Liver (tissue), 3 donors: ENCODE results near the gene PLPPR5.

Source experiments
- FOXA1 ChIP-seq: IDR thresholded peaks from 2 replicates; pipeline ENCODE4 v1.6.1; 2016; ENCODE audit warnings: antibody characterized with exemption
- GABPA ChIP-seq, 2 donors: IDR thresholded peaks in 1 of 2; conservative IDR thresholded peaks in 1 of 2; 2 replicates each; pipeline ENCODE4 v1.6.1; 2016; ENCODE audit warnings: antibody characterized with exemption in 2 of 2, mild to moderate bottlenecking in 1 of 2, moderate library complexity in 1 of 2
- HNF4A ChIP-seq, 2 donors: conservative IDR thresholded peaks; 2 replicates each; pipeline ENCODE4 v1.6.1; 2016; ENCODE audit warnings: antibody characterized with exemption in 2 of 2, mild to moderate bottlenecking in 2 of 2
- JUND ChIP-seq, 2 donors: IDR thresholded peaks; 2 replicates each; pipeline ENCODE4 v1.6.1; 2016; ENCODE audit warnings: antibody characterized with exemption in 2 of 2
- NR2F2 ChIP-seq: IDR thresholded peaks from 2 replicates; pipeline ENCODE4 v1.6.1; 2016; ENCODE audit warnings: antibody characterized with exemption
- RAD21 ChIP-seq, 2 donors: IDR thresholded peaks; 2 replicates each; pipeline ENCODE4 v1.6.1; 2016; ENCODE audit warnings: antibody characterized with exemption in 2 of 2, mild to moderate bottlenecking in 2 of 2
- SP1 ChIP-seq: IDR thresholded peaks from 2 replicates; pipeline ENCODE4 v1.6.1; 2018; ENCODE audit warnings: antibody characterized with exemption, mild to moderate bottlenecking
- TAF1 ChIP-seq: conservative IDR thresholded peaks from 2 replicates; pipeline ENCODE4 v1.6.1; 2016; ENCODE audit warnings: antibody characterized with exemption, mild to moderate bottlenecking
- YY1 ChIP-seq: IDR thresholded peaks from 2 replicates; pipeline ENCODE4 v1.6.1; 2016; ENCODE audit warnings: antibody characterized with exemption, mild to moderate bottlenecking
- TF ChIP-seq, protein P1 (sequence below): fragments of 150-350 bp; IDR thresholded peaks from 2 replicates; pipeline ENCODE4 v1.5.1; 2017; ENCODE audit warnings: improper control_type of control experiment, low read depth, low read length; ENCODE audit not compliant: missing input control
- TF ChIP-seq, protein P2 (sequence below): IDR thresholded peaks from 2 replicates; pipeline ENCODE4 v1.6.1; 2016; ENCODE audit warnings: antibody characterized with exemption
- TF ChIP-seq, protein P3 (sequence below): IDR thresholded peaks from 2 replicates; pipeline ENCODE4 v1.6.1; 2016; ENCODE audit warnings: antibody characterized with exemption
- TF ChIP-seq, protein P4 (sequence below): IDR thresholded peaks from 2 replicates; pipeline ENCODE4 v1.6.1; 2016; ENCODE audit warnings: antibody characterized with exemption, mild to moderate bottlenecking
- TF ChIP-seq, protein P5 (sequence below): IDR thresholded peaks from 2 replicates; pipeline ENCODE4 v1.6.1; 2016; ENCODE audit warnings: antibody characterized with exemption
- donor health status: healthy.
- donor health status: healthy.

DNA sequence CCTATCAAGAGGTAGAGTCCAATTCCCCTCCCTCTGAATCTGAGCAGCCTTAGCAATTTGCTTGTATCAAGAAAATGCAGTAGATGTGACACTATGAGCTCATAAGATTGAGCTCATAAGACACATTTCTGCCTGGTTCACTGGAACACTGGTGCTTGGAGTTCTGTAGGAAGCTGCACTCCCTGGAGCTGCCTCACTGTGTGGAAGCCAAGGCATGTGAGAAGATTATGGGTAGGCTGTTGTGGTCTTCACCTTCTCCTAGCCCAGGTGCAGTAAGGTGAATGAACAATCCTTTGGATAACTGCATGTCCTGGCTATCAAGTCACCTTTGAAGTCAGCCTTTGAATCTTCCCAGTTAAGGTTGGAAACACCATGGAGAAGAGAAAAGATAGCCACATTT, 67.3 kb downstream of the PLPPR5 start:
- TF ChIP-seq, protein P1, sequence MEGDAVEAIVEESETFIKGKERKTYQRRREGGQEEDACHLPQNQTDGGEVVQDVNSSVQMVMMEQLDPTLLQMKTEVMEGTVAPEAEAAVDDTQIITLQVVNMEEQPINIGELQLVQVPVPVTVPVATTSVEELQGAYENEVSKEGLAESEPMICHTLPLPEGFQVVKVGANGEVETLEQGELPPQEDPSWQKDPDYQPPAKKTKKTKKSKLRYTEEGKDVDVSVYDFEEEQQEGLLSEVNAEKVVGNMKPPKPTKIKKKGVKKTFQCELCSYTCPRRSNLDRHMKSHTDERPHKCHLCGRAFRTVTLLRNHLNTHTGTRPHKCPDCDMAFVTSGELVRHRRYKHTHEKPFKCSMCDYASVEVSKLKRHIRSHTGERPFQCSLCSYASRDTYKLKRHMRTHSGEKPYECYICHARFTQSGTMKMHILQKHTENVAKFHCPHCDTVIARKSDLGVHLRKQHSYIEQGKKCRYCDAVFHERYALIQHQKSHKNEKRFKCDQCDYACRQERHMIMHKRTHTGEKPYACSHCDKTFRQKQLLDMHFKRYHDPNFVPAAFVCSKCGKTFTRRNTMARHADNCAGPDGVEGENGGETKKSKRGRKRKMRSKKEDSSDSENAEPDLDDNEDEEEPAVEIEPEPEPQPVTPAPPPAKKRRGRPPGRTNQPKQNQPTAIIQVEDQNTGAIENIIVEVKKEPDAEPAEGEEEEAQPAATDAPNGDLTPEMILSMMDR: no peak
- TF ChIP-seq, protein P2, sequence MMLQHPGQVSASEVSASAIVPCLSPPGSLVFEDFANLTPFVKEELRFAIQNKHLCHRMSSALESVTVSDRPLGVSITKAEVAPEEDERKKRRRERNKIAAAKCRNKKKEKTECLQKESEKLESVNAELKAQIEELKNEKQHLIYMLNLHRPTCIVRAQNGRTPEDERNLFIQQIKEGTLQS: no peak
- TF ChIP-seq HNF4A (conservative IDR thresholded peaks at IDR 0.05) (no peak), JUND (IDR thresholded peaks at IDR 0.05) (no peak), YY1 (no peak), TAF1 (no peak), GABPA (IDR thresholded peaks at IDR 0.05 in 1 of 2, conservative IDR thresholded peaks at IDR 0.05 in 1 of 2) (no peak), FOXA1 (no peak), RAD21 (IDR thresholded peaks at IDR 0.05) (no peak), SP1 (no peak), NR2F2 (no peak)
- TF ChIP-seq, protein P3, sequence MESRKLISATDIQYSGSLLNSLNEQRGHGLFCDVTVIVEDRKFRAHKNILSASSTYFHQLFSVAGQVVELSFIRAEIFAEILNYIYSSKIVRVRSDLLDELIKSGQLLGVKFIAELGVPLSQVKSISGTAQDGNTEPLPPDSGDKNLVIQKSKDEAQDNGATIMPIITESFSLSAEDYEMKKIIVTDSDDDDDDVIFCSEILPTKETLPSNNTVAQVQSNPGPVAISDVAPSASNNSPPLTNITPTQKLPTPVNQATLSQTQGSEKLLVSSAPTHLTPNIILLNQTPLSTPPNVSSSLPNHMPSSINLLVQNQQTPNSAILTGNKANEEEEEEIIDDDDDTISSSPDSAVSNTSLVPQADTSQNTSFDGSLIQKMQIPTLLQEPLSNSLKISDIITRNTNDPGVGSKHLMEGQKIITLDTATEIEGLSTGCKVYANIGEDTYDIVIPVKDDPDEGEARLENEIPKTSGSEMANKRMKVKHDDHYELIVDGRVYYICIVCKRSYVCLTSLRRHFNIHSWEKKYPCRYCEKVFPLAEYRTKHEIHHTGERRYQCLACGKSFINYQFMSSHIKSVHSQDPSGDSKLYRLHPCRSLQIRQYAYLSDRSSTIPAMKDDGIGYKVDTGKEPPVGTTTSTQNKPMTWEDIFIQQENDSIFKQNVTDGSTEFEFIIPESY: no peak
- TF ChIP-seq, protein P4, sequence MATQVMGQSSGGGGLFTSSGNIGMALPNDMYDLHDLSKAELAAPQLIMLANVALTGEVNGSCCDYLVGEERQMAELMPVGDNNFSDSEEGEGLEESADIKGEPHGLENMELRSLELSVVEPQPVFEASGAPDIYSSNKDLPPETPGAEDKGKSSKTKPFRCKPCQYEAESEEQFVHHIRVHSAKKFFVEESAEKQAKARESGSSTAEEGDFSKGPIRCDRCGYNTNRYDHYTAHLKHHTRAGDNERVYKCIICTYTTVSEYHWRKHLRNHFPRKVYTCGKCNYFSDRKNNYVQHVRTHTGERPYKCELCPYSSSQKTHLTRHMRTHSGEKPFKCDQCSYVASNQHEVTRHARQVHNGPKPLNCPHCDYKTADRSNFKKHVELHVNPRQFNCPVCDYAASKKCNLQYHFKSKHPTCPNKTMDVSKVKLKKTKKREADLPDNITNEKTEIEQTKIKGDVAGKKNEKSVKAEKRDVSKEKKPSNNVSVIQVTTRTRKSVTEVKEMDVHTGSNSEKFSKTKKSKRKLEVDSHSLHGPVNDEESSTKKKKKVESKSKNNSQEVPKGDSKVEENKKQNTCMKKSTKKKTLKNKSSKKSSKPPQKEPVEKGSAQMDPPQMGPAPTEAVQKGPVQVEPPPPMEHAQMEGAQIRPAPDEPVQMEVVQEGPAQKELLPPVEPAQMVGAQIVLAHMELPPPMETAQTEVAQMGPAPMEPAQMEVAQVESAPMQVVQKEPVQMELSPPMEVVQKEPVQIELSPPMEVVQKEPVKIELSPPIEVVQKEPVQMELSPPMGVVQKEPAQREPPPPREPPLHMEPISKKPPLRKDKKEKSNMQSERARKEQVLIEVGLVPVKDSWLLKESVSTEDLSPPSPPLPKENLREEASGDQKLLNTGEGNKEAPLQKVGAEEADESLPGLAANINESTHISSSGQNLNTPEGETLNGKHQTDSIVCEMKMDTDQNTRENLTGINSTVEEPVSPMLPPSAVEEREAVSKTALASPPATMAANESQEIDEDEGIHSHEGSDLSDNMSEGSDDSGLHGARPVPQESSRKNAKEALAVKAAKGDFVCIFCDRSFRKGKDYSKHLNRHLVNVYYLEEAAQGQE: no peak
- TF ChIP-seq, protein P5, sequence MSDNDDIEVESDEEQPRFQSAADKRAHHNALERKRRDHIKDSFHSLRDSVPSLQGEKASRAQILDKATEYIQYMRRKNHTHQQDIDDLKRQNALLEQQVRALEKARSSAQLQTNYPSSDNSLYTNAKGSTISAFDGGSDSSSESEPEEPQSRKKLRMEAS: no peak
